GM19397 (cell line): ENCODE results near the gene JPH3.
"Not testable (repeated sequence)": the region's sequence is repeated elsewhere in the genome, so short reads cannot be mapped to it uniquely, and the experiment has no call there.

Experiments used
- ATAC-seq: cut with Tn5 transposase; IDR thresholded peaks from one replicate; pipeline ENCODE4 v1.9.1; 2021; ENCODE audit warnings: mild to moderate bottlenecking, moderate library complexity; ENCODE audit not compliant: unreplicated experiment

The JPH3 gene

GRCh38 chr16:87708881-87709638 lies 106.8 kb downstream of the JPH3 start:
- no peak for ATAC-seq

DNA sequence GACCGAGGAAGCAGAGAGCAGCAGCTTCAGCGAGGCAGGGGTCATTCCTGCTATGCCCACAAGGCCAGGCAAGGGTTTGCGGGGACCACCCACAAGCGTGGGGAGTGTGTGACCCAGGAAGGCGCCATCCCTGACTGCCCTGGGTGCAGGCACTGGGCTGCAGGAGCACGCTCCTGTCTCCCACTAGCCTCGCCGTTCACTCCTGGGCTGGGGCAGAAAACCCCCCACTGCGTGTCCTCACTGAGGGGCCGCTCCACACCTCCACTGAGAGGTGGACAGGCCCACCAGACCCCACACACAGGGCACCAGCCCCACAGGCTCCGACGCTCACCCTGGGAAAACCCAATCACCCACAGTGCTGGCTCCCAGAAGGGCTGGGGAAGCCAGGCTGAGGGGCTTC lies 107.4 kb downstream of the JPH3 start:
- no peak for ATAC-seq

- no peak for ATAC-seq
Observed at GRCh38 chr16:87710887-87711286, 108.6 kb downstream of the JPH3 start.

DNA sequence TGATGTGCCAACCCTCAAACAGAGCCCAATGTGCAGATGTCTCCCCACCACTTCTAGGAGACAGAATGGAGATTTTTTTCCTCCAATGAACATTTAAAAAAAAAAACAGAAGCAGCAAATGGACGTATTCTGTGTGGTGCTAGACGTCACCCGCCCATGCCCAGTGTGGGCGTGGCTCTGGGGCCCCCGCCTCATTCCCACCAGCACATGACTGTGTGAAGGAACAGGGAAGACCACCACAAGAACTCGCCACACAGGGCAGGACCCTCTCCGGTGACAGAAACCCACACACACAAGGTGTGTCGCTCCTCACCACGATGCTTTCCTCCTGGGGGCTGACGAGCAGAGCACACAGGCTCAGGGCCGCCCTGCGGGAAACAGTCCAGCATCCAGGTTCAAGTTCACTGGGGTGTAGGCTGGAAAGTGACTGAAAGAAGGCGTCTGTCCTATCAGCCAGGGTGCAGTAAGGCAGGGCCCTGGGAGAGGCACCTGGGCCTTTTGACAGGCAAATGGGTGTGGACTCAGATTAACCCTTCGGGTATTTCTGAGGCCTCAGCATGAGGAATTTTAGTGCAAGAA lies 110.0 kb downstream of the JPH3 start:
- ATAC-seq, result no peak

GRCh38 chr16:87713451-87714229 lies 111.3 kb downstream of the JPH3 start:
- ATAC-seq, result no peak

DNA sequence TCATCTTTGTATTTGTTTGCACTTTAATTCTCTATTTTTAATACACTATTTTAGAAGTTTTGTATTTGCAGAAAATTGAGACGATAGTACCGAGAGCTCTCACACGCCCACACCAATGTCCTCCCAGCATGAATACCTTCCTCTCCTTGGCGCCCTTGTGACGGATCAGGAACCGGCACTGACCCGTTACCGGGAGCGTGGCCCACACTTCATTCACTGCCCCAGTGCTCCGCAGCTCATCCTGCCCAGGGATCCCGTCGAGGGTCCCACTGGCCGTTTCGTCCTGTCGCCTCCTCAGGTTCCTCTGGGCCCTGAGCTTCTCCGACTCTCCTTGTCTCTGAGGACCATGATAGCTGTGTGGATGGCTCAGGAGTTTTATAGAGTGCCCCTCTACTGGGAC lies 112.9 kb downstream of the JPH3 start:
- ATAC-seq, result no peak

GRCh38 chr16:87715658-87716057 lies 113.3 kb downstream of the JPH3 start:
- ATAC-seq, result no peak

DNA sequence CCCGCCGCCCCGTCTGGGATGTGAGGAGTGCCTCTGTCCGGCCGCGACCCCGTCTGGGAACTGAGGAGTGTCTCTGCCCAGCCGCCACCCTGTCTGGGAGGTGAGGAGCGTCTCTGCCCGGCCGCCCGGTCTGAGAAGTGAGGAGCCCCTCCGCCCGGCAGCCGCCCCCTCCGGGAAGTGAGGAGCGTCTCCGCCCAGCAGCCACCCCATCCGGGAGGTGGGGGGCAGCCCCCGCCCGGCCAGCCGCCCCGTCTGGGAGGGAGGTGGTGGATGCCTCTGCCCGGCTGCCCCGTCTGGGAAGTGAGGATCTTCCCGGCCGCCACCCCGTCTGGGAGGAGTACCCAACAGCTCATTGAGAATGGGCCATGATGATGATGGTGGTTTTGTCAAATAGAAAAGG lies 116.5 kb downstream of the JPH3 start:
- not testable (repeated sequence) for ATAC-seq

- ATAC-seq, result no peak
Observed at GRCh38 chr16:87720446-87720845, 118.1 kb downstream of the JPH3 start.

- no peak for ATAC-seq
Observed at GRCh38 chr16:87721622-87722585, 119.6 kb downstream of the JPH3 start.

GRCh38 chr16:87722590-87723225 lies 120.4 kb downstream of the JPH3 start:
- no peak for ATAC-seq

DNA sequence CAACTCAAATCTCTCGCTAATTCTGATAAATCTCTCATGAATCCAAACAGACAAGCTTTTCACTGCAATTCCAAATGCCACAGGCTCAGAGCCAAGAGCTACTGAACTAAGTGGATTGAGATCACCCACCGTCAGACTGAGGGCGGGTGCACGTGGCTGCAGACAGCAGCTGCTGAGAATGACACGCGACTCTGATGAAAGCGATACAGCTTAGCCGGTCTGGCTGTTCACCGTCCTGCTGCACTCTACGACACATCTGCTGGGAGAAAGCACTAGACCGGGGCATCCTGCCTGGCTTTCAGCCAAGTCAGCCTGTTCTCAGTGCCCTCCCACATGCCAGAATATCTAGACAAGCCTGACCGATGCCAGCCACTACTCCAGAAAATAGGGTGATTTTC lies 120.9 kb downstream of the JPH3 start:
- no peak for ATAC-seq

GRCh38 chr16:87724490-87725291 lies 122.4 kb downstream of the JPH3 start:
- no peak for ATAC-seq

GRCh38 chr16:87725596-87726235 lies 123.4 kb downstream of the JPH3 start:
- no peak for ATAC-seq

GRCh38 chr16:87726577-87726976 lies 124.3 kb downstream of the JPH3 start:
- not testable (repeated sequence) for ATAC-seq

DNA sequence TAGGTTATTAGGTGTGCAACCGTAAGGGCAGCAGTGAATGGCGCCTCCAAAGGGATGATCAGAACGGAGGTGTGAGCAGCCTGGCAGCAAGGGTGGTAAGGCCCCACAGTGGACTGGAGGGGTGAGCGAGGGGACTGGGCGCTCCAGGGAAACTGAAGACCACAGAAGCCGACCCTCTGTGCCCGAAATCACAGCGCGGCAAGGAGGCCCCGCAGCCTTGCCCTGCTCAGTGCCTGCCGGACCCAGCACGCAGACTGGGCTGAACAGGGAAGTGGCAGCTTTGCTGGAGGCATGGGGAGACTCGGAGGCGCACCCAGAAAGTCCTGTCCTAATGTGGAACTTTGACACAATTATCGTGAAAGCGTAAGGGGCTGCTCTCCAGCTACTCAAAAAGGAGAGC lies 125.0 kb downstream of the JPH3 start:
- ATAC-seq, result no peak

DNA sequence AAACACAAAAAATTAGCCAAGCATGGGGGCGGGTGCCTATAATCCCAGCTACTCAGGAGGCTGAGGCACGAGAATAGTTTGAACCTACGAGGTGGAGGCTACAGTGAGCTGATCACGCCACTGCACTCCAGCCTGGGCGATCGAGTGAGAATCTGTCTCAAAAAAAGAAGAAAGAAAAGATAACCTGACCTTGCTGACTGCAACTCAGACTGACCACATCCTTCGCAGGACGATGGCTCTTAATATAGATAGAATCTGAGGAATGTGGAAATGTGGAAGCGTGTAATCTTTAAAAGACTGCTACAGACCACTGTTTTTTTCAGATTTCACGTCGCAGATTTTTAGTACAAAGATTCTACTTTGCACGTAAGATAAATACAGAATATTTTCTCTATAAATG lies 125.7 kb downstream of the JPH3 start:
- ATAC-seq, result no peak

- ATAC-seq, result no peak
Observed at GRCh38 chr16:87729266-87729954, 127.1 kb downstream of the JPH3 start.
